ENCODE measurements around the gene GLUL. TPM values are rescaled to one million over a fixed set of nuclear protein-coding genes. Genes with fewer than 3 reads are reported as not detected.

GLUL gene
- total RNA-seq = 100 to 1,000 TPM; 303 to 361 (median 342) TPM
- 199 TPM for polyA plus RNA-seq
- long read RNA-seq, donor 1, full-length matches to known transcripts = 221 of 294 reads
- long read RNA-seq, donor 1, partial matches to known transcripts = 70 of 294 reads
- long read RNA-seq, donor 1, other reads (novel, unspliced or antisense) = 3 of 294 reads
- long read RNA-seq, donor 2, full-length matches to known transcripts = 45 of 70 reads
- long read RNA-seq, donor 2, partial matches to known transcripts = 25 of 70 reads
- long read RNA-seq, donor 2, other reads (novel, unspliced or antisense) = 0 of 70 reads
- long read RNA-seq, donor 3, full-length matches to known transcripts = 257 of 465 reads
- long read RNA-seq, donor 3, partial matches to known transcripts = 190 of 465 reads
- long read RNA-seq, donor 3, other reads (novel, unspliced or antisense) = 18 of 465 reads
- long read RNA-seq, donor 4, full-length matches to known transcripts = 34 of 69 reads
- long read RNA-seq, donor 4, partial matches to known transcripts = 34 of 69 reads
- long read RNA-seq, donor 4, other reads (novel, unspliced or antisense) = 1 of 69 reads

GRCh38 chr1:182391362-182392049 lies at the start of gene GLUL:
Gene GLUL, minus strand, starts transcription at chr1:182391790. Its CDS starts 3,053 bp downstream, at chr1:182388737.
- no peaks in the 10 kb centered on the region for H3K9me3 ChIP-seq (ENCODE audit: control insufficient read depth, low read length)
- peak; percentile 95 to 96 for ATAC-seq
- no peaks in the 10 kb centered on the region for H3K27me3 ChIP-seq (ENCODE audit: control insufficient read depth, insufficient read depth)
- peaks cover 2% of the 10 kb centered on the region for H3K4me1 ChIP-seq (ENCODE audit: control insufficient read depth, insufficient read depth, low read length)
- peak; percentile 93 to 98 (median 98) for DNase-seq
- peak within 1 kb of the TSS; percentile 91 for H3K4me3 ChIP-seq (ENCODE audit: low read length)
- under 1% methylated on average over 70 of the region's 70 CpGs for WGBS
- intact Hi-C loops (cut with DNase I) = loop anchor here in 2 of 4 donors (5.0 to 10.0 kb wide), 3 partner anchors 87 to 249 kb away; no protein-coding TSS in a partner anchor
- peak within 1 kb of the TSS; percentile 97 for H3K27ac ChIP-seq (ENCODE audit: low read length)

DNA sequence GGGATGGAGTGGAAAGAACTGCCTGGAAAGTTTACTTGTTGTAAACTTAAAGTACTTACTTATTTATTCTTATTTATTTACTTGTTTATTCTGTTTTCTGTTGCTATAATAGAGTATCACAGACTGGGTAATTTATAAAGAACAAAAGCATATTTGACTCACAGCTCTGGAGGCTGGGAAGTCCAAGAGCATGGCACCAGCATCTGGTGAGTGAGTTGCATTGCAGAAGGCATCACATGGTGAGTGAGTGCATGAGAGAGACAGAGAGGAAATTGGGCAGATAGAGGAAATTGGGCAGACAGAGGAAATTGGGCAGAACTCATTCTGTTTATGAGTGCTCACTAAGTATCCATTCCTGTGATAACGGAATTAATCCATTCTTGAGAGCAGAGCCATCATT lies 46.7 kb upstream of the GLUL start:
- Histone ChIP-seq H3K9me3 (ENCODE audit: control insufficient read depth, low read length) (peaks cover 2% of the 10 kb centered on the region), H3K27me3 (ENCODE audit: control insufficient read depth, insufficient read depth) (no peaks in the 10 kb centered on the region), H3K4me3 (ENCODE audit: low read length) (no peak overlapping the region), H3K27ac (ENCODE audit: low read length) (no peak overlapping the region), H3K4me1 (ENCODE audit: control insufficient read depth, insufficient read depth, low read length) (no peaks in the 10 kb centered on the region)
- WGBS = 81% methylated on average over 1 of the region's 1 CpG
- intact Hi-C loops (cut with DNase I) = no loop called here
- ATAC-seq (no peak), DNase-seq (no peak)

DNA sequence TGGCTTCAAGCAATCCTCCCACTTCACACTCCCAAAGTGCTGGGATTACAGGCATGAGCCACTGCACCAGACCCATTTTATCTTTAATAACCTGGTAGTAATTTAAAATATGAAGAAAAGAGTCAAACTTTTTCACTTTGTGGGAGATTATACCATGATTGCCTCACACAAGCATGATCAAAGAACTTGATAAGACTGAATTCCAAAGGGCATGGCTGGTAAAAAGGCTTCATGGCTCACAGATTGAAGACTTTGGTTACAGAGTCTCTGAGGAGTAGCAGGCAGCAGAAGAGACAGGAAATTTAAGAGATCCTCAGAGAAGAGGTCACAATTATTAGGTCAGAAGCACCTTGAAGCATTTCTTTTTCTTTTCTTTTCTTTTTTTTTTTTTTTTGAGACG lies 42.0 kb upstream of the GLUL start:
- H3K27ac ChIP-seq (ENCODE audit: low read length) = no peak overlapping the region
- ATAC-seq (no peak), DNase-seq (no peak)
- no peaks in the 10 kb centered on the region for H3K4me1 ChIP-seq (ENCODE audit: control insufficient read depth, insufficient read depth, low read length)
- H3K27me3 ChIP-seq (ENCODE audit: control insufficient read depth, insufficient read depth) = no peaks in the 10 kb centered on the region
- H3K4me3 ChIP-seq (ENCODE audit: low read length) = no peak overlapping the region
- intact Hi-C loops (cut with DNase I) = no loop called here
- WGBS = 83% methylated on average over 1 of the region's 1 CpG
- peaks cover 2% of the 10 kb centered on the region for H3K9me3 ChIP-seq (ENCODE audit: control insufficient read depth, low read length)

- WGBS = 89% methylated on average over 7 of the region's 7 CpGs
- no peak for DNase-seq
- H3K9me3 ChIP-seq (ENCODE audit: control insufficient read depth, low read length) = no peaks in the 10 kb centered on the region
Measured at GRCh38 chr1:182431278-182431677, 39.7 kb upstream of the GLUL start.

DNA sequence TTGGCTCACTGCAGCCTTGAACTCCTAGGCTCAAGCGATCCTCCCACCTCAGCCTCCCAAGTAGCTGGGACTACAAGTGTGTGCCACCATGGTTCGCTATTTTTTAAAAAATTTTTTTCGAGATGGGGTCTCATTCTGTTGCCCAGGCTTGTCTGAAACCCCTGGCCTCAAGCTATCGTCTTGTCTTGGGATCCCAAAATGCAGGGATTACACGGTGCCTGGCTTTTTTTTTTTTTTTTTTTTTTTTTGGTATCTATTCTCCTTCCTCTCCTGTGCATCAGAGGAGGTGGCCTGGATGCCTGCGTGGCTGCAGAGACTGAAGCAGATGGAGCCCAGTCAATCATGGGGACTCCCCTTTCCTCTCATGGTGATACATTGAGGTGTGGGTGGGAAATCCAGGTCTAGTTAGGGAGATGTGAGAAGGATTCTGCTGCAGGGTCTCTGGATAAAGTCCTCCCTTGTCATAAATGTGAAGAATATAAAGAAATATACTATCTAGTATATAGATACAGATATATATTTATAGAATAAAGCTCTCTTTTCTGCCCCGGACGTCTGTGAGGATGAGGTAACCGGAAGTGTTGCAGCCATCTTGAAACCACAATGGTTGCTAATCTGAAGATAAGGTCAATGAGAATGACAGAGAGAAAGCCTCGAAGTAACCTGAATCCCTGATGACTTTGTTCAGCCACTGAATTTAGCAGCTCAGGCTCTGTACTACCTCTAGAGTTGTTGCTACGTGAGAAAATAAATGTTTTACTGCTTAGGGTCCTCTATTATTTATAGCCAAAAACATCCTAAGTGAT lies 38.9 kb upstream of the GLUL start:
- intact Hi-C loops (cut with DNase I) = no loop called here
- Histone ChIP-seq H3K4me1 (ENCODE audit: control insufficient read depth, insufficient read depth, low read length) (no peaks in the 10 kb centered on the region), H3K27me3 (ENCODE audit: control insufficient read depth, insufficient read depth) (no peaks in the 10 kb centered on the region), H3K4me3 (ENCODE audit: low read length) (no peak overlapping the region), H3K27ac (ENCODE audit: low read length) (no peak overlapping the region), H3K9me3 (ENCODE audit: control insufficient read depth, low read length) (no peaks in the 10 kb centered on the region)
- DNase-seq = no peak
- no peak for ATAC-seq
- WGBS = 65% methylated on average over 11 of the region's 11 CpGs

More at GRCh38 chr1:182431278-182431677, 39.7 kb upstream of the GLUL start:
- Histone ChIP-seq H3K4me3 (ENCODE audit: low read length) (no peak overlapping the region), H3K4me1 (ENCODE audit: control insufficient read depth, insufficient read depth, low read length) (no peaks in the 10 kb centered on the region), H3K27me3 (ENCODE audit: control insufficient read depth, insufficient read depth) (no peaks in the 10 kb centered on the region), H3K27ac (ENCODE audit: low read length) (no peak overlapping the region)
- intact Hi-C loops (cut with DNase I) = no loop called here
- ATAC-seq = no peak

DNA sequence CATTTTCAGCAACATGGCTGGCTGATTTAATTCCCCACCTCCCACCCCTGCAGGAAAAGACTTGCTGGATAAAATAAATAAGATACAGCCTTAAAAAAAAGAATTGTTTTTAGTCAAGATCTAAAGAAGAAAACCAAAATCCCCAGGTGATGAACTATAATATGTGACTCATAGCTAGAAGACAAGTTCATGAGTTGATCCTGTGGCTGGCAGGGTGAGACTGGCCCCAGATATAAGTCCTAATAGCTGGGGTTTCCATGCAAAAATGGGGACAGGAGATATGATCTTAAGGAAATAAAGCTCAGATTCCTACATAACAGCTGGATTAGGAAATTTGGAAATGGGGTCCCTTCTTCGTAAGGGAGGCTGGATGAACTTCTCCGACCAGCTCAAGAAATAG lies 36.5 kb upstream of the GLUL start:
- H3K4me1 ChIP-seq (ENCODE audit: control insufficient read depth, insufficient read depth, low read length) = no peaks in the 10 kb centered on the region
- ATAC-seq (no peak), DNase-seq (no peak)
- no peak overlapping the region for H3K4me3 ChIP-seq (ENCODE audit: low read length)
- no peak overlapping the region for H3K27ac ChIP-seq (ENCODE audit: low read length)
- no peaks in the 10 kb centered on the region for H3K9me3 ChIP-seq (ENCODE audit: control insufficient read depth, low read length)
- intact Hi-C loops (cut with DNase I) = no loop called here
- H3K27me3 ChIP-seq (ENCODE audit: control insufficient read depth, insufficient read depth) = no peaks in the 10 kb centered on the region
- 80% methylated on average over 2 of the region's 2 CpGs for WGBS

- intact Hi-C loops (cut with DNase I) = no loop called here
- 73% methylated on average over 7 of the region's 7 CpGs for WGBS
- no peak for ATAC-seq
- DNase-seq = no peak
- H3K27ac ChIP-seq (ENCODE audit: low read length) = no peak overlapping the region
- H3K9me3 ChIP-seq (ENCODE audit: control insufficient read depth, low read length) = no peaks in the 10 kb centered on the region
- no peaks in the 10 kb centered on the region for H3K4me1 ChIP-seq (ENCODE audit: control insufficient read depth, insufficient read depth, low read length)
- no peak overlapping the region for H3K4me3 ChIP-seq (ENCODE audit: low read length)
- H3K27me3 ChIP-seq (ENCODE audit: control insufficient read depth, insufficient read depth) = no peaks in the 10 kb centered on the region
Measured at GRCh38 chr1:182426442-182427430, 35.1 kb upstream of the GLUL start.

DNA sequence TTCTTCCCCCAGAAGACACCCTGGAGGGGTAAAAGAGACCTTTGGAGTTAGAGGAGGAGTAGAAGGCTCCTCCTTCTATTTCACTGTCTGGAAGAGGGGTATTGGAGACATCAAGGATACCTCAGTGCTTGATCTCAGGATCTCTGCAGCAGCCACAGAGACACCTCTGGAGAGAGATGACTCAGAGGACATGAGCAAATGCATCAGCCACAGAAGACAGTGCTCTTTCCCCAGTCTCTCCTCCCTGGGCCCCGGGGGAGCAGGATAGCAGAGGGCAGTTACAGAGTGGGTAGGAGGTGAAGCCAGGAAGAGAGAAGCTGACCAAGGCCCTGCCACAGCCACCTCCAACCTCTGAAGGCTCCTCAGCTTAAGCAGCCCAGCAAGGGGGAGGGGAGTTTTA lies 24.2 kb upstream of the GLUL start:
- ATAC-seq = no peak
- intact Hi-C loops (cut with DNase I) = no loop called here
- 72% methylated on average over 1 of the region's 1 CpG for WGBS
- H3K4me3 ChIP-seq (ENCODE audit: low read length) = no peak overlapping the region
- no peak for DNase-seq
- H3K9me3 ChIP-seq (ENCODE audit: control insufficient read depth, low read length) = no peaks in the 10 kb centered on the region
- H3K4me1 ChIP-seq (ENCODE audit: control insufficient read depth, insufficient read depth, low read length) = no peaks in the 10 kb centered on the region
- H3K27ac ChIP-seq (ENCODE audit: low read length) = no peak overlapping the region
- no peaks in the 10 kb centered on the region for H3K27me3 ChIP-seq (ENCODE audit: control insufficient read depth, insufficient read depth)

GRCh38 chr1:182413969-182414368 lies 22.4 kb upstream of the GLUL start:
- Histone ChIP-seq H3K9me3 (ENCODE audit: control insufficient read depth, low read length) (no peaks in the 10 kb centered on the region), H3K27me3 (ENCODE audit: control insufficient read depth, insufficient read depth) (no peaks in the 10 kb centered on the region), H3K27ac (ENCODE audit: low read length) (no peak overlapping the region), H3K4me3 (ENCODE audit: low read length) (no peak overlapping the region), H3K4me1 (ENCODE audit: control insufficient read depth, insufficient read depth, low read length) (no peaks in the 10 kb centered on the region)
- 85% methylated on average over 6 of the region's 6 CpGs for WGBS
- DNase-seq (no peak), ATAC-seq (no peak)
- intact Hi-C loops (cut with DNase I) = no loop called here

DNA sequence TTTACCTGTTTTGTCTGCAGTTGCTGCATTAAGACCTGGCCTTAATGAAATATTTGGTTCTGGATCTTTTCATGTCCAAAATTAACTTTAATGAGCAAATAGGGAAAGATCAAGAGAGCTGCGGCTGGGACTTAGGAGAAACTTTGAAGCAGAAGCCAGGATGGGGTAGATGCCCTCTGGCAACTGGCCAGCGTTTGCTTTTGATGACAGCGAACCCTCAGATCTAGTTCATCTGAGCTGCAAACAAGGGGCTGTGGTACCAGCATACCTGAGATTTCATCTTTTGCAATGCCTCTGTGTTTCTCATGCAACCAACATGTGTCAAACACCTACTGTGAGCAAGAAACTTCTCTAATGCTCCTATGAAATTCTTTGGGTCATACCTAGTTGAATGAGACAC lies 21.9 kb upstream of the GLUL start:
- DNase-seq (no peak), ATAC-seq (no peak)
- Histone ChIP-seq H3K4me1 (ENCODE audit: control insufficient read depth, insufficient read depth, low read length) (no peaks in the 10 kb centered on the region), H3K27ac (ENCODE audit: low read length) (no peak overlapping the region), H3K4me3 (ENCODE audit: low read length) (no peak overlapping the region), H3K9me3 (ENCODE audit: control insufficient read depth, low read length) (no peaks in the 10 kb centered on the region), H3K27me3 (ENCODE audit: control insufficient read depth, insufficient read depth) (no peaks in the 10 kb centered on the region)
- intact Hi-C loops (cut with DNase I) = no loop called here
- WGBS = 84% methylated on average over 3 of the region's 3 CpGs

All from right cardiac atrium (tissue), 5 donors.